HG03432 (cell line): ENCODE results near the gene TUBB6.

Experiments
- ATAC-seq: cut with Tn5 transposase; IDR thresholded peaks from one replicate; pipeline ENCODE4 v1.9.1; 2021; ENCODE audit warnings: mild to moderate bottlenecking, moderate library complexity; ENCODE audit not compliant: unreplicated experiment

Gene TUBB6

DNA sequence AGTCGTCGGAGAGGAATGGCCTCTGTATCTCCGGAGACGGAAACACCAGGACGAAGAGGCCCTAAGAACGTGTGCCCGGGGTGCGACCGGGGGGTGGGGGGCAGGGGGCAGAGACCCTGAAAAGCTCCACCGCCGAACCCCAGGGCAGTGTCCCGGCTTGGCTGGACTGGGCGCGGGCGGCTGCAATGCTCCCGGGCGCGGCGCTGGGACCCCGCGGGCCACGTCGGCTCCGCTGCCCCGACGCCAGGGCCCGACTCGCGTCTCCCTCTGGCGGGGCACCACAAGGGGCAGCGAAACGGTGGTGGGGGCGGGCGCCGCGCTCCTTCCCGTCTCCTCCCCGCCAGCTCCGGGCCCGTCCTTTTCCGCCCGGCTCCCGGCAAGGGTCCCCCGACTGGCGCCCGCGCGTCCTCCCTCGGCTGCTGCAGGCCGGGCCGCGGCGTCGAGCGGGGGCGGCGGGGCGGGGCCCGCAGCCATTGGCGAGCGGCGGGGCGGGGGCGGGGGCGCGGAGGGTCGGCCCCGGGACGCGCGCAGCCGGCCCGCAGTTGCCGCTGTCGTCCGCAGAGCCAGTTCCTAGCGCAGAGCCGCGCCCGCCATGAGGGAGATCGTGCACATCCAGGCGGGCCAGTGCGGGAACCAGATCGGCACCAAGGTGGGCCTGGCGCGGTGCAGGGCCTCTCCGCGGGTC, at the start of gene TUBB6:
Gene TUBB6, plus strand, starts transcription at position 541 of the 685 bp plus-strand sequence. Its CDS starts 52 bp downstream, at position 593.
- peak; percentile 67 for ATAC-seq

DNA sequence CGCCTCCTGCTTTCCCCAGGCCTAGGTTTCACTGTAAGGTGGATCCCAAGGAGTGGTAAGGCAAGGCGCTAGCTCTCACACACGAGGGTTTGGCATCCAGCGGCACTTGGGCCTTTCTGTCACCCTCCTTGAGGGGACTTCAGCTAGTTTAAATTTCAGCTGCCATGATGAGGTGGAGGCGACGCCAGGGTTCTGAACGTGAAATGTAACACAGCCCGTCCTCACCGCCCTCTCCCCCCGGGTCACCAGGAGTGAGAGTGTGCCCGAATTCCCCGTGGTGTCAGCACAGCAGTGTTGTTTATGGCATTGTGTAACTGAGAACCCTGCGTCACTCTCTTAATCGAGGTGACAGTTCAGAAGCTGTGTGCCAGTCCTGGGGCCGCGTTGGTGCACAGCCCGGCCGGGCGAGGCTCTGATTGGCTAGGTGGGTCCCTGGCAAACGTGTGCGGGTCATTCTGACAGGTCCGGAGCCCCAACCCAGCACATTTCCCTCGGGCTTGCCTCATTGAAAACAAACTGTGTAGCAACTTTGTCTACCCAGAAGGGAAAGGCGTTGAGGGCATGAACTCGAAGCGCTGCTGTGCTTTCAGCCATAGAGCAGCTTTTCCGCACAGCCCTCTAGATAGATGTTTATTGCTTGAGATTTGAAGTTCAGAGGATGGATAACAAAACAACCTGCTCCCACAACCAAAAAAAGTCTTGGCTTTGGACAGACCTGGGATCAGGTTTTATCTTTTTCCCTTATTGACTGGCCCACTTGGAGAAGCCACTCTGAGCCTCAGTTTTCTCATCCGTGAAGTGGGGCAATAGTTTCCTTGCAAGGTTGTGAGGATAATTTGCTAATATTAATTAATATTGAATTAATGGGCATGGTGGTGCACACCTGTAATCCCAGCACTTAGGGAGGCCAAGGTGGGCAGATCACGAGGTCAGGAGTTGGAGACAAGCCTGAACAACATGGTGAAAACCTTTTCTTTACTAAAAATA, 49.0 kb upstream of the TUBB6 start:
- no peak for ATAC-seq

DNA sequence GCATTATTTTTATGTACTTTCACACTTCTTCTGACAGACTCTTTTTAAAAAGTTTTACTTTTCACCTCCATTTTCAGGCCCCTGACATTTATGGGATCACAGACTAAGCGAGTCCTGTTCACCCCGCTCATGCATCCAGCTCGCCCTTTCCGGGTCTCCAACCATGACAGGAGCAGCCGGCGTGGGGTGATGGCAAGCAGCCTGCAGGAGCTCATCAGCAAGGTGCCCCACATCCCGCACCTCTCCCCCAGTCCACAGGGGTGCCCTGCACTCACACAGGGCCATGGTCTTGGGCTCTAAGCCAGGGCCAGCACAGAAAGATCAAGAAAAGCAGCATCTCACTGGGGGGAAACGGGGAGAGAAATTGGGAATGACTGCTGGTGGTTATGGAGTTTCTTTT, 45.3 kb upstream of the TUBB6 start:
- no peak for ATAC-seq

DNA sequence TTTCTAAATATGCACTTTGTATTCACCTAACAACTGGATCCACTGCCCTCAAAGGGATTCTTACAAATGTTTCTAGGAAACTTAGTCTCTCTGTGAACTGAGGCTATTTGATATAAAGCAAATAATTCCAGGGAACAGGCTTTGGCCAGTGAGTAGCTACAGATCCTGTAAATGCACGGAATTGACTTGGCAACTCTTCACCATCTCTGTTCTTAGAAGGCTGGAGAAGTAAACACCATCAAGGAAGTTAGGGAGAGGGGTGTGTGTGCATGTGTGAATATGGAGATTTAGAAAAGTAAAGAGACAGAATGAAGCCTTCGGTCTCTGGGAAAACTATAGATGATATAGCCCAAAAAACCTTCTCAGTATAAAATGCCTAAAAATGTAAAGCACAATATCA, 43.2 kb upstream of the TUBB6 start:
- ATAC-seq: no peak

DNA sequence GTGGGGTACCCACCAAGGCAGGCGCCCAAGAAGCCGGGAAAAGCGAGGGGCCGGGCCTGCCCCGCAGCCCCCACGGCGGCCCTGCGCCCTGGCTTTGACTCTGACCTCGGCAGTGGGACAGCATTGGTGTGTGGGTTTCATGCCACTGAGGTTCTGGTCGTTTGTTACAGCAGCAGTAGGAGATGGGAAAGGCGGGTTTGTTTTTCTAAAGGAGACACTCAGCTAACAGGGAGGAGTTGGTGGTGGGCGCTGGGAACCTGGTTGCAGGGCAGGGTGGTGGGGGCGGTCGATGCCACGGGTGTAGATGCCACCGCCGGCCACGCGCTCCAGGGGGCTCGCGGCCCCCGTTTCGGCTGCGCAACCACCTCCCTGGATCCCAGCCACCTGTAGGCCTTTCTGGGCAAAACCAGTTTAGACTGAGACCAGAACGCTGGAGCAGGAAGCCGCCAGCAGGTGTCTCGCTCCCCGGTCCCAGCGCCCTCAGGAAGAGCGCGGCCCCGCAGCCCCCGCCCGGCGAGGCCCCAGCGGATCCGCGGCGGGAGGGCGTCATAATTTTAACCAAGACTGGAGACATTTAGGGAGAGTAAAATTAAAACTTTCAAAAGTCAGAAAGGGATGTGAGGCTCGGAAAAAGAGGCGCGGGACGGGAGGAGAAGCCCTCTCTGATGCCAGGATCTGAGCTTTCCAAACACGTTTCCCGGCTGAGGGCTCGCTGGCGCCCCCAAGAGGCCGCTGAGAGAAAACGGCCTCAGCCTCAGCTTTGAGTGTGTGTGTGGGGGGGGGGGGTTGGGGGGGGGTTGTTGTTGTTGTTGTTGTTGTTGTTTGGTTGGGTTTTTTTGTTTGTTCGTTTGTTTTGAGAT, 36.4 kb upstream of the TUBB6 start:
- ATAC-seq: peak; percentile 98

DNA sequence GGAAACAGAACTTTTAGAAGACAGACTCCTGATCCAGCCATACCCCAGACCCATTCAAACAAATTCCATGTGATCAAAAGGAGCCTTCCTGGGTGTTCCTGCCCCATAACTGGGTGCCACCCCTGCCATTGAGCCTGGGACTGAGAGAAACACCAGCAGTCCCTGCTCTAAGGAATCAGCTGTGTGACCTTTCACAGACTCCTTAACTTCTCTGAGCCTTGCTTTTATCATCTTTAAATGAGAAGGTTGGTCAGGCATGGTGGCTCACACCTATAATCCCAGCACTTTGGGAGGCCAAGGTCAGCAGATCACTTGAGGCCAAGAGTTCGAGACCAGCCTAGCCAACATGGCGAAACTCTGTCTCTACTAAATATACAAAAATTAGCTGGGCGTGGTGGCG, 33.2 kb upstream of the TUBB6 start:
- no peak for ATAC-seq

DNA sequence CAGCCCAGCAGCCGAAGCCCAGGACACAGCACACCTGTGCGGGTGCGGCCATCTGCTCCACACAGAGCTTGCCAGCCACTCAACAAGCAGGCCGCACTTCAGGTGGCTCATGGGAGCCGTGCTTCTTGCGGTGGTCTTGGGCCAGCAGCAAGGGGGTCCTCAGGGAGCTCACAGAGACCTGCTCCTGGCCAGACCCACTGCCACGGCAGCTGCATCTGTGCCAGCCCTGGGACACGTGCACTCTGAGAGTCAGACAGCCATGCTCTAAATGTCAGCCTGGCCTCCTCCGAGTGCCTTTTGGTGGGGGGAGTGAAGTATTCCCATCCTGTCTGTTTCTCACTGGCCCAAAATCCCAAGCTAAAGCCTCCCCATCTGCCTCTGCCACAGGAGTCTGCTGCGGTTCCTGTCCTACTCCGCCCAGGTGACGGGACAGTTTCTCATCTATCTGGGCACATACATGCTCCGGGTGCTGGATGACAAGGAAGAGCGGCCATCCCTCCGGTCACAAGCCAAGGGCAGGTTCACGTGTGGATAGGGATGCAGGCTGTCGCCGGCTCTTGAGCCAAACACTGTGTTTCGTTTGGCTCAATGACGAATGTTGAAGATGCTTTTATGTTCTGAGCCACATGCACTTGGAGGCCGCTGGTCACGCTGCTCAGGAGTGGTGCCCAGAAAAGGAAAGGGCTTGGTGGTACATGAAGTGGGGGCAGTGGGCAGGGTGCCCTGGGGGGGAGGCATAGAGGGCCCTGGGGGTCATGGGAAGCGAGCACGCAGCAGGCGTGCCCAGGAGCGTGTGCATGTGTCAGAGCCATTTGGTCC, 31.1 kb upstream of the TUBB6 start:
- ATAC-seq: no peak

DNA sequence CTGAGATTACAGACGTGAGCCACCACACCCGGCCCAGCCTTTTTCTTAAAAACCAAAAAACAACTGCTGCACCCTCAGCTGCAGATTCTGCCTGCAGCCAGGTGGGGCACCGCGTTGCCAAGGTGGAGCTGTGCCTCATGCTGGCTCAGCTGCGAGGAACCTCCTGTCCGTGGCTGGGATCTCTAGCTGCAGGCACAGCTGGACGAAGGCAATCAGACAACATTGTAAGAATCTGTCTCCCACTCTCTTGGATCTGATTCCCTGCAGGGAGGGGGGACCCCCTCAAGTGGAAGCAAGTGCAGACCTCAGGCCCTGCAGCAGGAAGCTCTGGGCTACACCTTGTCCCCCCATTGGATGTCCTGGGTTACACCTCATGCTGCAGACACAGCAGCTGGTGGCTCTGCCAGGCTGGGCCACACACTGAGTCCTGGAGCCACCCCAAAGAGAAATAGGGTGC, 29.8 kb upstream of the TUBB6 start:
- ATAC-seq: no peak

DNA sequence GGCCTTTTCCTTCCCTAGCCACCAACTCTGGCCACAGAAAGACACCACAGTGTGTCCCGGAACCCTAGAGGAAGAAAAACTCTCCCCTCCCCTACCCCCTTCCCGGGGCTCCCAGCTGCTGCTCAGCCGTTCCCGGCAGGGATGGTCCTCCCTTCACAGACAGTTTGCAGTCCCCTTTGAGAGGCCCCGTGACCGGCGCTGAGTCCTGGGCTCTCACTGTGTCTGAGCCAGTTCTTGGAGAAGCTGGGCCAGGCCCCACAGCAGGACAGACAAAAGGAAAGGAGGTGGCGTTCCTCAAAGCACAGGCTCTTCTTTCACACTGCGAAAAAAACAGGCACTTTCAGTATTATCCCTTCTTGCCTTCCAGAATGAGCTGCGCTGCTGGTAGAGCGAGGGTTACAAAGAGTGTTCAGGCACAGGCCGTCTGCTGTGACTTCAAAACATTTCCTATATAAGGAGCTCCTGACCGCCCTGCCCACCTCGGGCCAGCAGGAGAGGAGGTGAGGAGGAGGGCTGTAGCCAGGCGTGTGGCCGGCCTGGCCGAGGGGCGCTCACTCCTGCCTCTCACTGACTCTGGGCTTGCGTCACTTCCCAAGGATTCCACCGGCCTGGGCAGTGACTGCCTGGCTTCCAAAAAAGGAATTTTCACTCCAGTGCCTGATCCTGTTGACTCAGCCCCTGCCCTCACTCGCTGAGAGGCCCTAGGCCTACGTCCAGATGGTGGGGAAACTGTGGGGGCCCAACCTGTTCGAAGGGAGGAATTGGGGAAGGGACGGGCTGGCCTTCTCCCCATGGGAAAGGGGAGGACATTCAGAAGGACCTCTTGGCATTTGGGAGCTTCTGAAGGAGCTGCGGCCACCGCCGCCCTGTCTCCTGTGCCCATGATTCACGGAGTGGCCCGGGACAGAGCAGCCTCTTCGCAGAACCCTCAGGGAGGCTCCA, 29.0 kb upstream of the TUBB6 start:
- ATAC-seq: no peak

DNA sequence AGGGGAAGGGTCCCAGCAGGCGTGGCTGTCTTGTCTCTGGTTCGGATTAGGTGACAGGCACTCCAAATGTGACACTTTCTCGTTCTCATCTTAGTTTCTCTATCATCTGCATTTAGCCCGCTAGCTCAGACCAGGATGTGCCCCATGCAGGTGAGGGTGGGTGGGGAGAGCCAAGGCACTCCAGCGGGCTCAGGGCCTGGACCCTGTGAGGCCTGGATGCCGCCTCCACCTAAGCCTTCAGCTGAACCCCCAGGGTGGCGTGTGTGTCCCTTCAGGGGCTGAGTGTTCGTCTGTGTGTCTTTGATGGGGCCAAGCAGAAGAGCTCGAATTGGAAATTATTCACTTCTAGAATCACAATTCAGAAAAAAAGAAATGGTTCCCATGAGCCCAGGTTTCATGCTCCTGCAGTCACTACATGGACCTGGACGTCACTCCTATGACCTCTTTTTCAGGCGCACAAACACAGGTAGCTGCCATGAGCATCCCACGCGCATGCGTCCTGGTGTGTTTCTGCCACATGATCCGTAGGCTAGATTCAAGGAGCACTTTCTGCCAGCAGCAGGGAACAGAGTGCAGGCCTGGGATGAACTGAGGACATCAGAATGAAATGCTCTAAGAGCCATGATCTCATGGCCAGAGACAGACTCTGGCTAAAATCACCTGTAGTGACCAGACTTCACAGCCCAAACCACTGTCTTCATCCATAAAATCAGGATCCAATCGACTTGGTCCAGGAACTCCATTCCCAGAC, 28.1 kb upstream of the TUBB6 start:
- ATAC-seq: no peak

DNA sequence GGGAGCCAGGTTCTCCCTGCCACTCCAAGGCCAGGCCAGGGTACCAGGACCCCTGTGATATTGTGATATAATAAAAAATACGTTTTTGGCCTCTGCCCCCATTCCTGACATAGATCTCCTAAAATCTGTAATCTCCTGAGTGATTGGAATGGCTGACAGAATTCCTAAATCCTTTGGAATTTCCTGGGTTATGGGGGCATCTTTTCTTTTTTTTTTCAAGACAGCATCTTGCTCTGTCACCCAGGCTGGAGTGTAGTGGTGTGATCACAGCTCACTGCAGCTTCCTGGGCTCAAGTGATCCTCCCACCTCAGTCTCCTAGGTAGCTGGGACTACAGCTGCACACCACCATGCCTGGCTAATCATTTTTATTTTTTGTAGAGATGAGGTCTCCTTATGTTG, 26.2 kb upstream of the TUBB6 start:
- ATAC-seq: no peak

DNA sequence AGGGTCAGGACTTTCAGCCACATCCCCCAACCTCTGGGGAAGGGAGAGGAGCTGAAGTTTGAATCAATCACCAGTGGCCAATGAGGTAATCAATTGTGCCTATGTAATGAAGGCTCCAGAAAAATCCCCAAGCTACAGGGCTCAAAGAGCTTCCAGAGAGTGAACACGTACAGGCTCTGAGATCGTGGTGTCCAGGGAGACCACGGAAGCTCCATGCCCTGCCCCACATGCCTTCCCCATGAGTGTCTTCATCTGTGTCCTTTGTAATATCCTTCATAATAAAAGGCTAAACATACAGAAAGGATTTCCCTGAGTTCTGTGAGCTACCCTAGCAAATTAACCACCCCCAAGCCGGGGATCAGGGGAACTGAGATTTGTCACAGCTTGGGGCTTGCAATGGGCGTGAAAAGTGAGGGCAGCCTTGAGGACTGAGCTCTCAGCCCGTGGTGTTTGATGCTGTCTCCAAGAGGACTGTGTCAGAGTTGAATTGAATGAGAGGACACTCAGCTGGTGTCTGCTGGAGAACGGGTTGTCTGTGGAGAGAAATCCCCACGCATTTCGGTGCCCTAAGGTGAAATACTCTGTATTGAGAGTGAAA, 25.5 kb upstream of the TUBB6 start:
- no peak for ATAC-seq

DNA sequence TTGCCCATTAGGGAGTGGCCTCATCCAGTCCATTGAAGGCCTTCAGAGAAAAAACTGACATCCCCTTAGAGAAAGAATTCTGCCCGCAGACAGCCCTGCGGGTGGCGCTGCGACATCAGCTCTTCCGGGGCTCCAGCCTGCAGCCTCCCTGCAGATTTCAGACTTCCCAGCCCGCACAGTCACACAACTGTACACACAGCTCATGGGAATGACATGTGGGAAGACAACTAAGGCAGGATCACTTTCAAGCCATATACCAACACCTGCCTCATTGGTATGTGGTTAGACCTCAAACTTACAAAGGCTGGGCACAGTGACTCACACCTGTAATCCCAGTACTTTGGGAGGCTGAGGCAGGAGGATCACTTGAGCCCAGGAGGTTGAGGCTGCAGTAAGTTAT, 24.8 kb upstream of the TUBB6 start:
- no peak for ATAC-seq

DNA sequence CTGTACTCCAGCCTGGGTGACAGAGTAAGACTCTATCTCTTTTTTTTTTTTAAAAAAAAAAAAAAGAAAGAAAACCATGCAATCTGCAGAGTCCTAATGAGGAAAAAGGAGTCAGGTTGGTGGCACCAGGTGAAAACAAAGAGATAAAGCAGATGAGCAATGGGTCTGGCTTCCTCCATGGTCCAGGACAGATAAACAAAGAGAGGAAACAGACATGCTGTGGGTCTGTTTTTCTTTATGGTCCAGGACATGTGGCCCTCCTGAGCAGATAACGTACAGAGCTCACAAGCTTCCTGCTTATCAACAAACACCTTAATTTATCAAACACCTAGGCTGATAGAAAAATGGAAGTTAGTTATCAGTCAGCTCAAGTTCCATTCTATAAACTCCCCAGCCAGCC, 24.4 kb upstream of the TUBB6 start:
- ATAC-seq: no peak

DNA sequence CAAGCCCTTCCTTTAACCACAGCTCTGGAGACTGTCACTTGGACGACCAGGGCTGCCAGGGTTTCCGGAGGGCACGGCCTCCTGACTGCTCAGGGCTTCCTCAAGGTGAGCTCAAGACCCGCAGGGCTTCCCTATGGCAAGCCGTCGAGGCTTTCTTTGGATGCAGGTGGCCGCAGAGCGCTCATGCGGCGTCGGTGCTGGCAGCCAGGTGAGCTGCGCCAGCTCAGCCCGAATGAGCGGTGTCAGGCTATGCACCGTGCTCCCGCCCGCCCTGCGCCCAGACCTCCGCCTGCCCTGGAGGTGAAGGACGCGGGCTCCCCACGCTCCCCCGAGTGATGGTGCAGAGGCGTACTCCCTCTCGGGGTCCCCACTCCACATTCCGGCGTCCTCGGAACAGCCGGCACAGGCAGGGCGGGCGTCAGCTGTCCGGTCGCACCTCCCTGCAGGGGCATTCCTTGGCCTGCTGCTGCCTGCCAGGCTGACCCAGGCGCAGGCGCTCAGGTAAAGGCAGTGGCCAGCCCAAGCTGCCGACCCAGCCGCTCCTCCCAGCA, 20.8 kb upstream of the TUBB6 start:
- no peak for ATAC-seq

DNA sequence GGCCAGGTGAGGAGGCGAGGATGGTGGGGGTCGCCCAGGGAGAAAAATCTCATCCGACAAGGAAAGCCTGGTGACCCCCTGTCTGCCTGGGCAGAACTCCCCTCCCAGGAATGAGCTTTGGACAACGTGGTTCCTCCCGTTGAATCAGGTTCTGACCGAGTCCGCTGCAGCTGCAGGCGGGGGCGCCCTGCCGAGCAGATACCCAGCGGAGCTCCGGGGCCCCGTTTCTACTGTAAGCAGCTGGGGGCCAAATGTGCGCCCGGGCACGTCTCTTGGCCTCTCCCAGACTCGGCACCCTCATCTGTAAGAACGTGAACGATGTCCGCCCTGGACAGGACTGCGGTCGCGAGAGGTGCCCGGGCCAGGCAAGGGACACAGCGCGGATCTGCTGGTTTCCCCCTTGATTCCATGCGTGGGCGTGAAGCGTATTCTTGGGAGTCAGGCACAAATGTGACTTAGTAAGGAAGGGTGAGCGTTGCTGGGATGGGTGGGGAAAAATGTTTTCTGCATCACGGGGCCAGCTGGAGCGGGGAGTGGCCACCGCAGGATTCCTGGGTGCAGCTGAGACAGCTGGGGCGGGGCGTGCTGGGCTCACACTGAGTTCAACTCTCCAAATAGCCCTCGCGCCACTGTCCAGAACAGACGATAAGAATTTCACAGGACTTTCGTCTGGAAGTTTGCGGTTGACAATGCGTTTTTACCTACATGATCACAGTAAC, 20.2 kb upstream of the TUBB6 start:
- ATAC-seq: no peak

DNA sequence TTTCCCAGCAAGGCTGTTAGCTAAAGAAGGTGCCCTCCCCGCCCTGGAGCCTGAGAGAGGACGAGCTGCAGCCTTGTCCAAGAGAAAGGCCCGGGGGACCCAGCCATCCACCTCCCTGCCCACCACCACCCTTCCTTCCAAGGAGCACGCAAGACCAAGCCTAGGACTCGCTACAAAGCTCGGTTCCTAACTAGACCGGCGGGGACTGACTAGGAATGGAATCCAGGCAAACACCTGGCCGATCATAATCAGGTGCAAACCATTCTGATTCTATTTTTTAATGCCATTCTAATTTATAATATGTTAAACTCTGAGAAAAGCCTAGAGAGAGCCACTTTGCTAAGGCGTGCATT, 19.7 kb upstream of the TUBB6 start:
- ATAC-seq: no peak
